ENCODE results near the gene ZNF823. TPM values are rescaled to one million over a fixed set of nuclear protein-coding genes. Genes with fewer than 3 reads are reported as not detected.

Gene ZNF823
- polyA plus RNA-seq, 3 donors from 2014 or later: 1.7 to 5.0 (median 2.4) TPM

DNA sequence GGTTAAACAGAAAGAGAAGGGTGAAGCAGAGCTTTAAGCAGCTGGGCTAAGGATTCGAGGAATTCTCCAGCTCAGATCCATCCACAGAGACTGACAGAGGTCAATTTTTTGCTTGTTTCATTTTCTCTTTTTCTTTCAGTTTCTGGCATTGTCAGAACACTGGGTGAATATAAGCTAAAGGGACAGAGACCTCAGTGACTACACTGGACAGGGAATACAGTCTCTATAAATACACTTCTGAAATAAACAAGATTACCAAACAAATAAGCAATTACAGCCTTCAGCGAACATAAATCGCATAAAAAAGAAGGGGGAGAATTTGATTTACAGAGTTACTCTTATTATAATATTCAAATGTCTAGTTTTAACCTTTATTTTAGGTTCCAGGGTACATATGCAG lies 24.4 kb upstream of the ZNF823 start:
- Mint-ChIP-seq H3K27me3 (ENCODE audit: low read depth in 3 of 3) (peaks cover 5 to 8% (median 8%) of the 10 kb centered on the region in 3 donors), H3K4me1 (peaks cover 13 to 16% of the 10 kb centered on the region in 2 donors), H3K36me3 (peaks cover 0 to 3% (median 0%) of the 10 kb centered on the region in 3 donors), H3K4me3 (no peak overlapping the region), H3K27ac (no peak overlapping the region), H3K9me3 (peaks cover 0 to 9% (median 0%) of the 10 kb centered on the region in 6 donors)
- DNase-seq: no peak

DNA sequence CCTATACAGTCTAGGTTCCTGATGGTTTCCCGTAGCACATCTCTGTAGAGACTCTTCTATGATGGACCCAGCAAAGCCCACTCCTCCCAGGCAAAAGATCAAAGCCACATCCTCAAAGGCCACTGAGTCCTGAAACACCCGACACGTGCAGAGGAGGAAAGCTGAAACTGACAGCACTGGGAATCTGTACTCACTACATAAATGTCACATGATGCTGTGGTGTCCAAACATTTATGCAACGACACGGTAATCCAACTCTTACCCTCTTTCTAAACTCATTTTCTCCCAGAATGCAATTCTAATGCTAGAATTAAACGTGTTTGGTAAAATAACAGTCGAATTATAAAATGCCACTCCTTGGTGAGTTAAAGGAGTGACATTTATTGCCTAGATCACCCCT lies 21.1 kb upstream of the ZNF823 start:
- Mint-ChIP-seq H3K9me3 (peaks cover 0 to 30% (median 14%) of the 10 kb centered on the region in 6 donors), H3K27me3 (ENCODE audit: low read depth in 3 of 3) (peaks cover 1 to 5% (median 2%) of the 10 kb centered on the region in 3 donors), H3K4me1 (no peaks in the 10 kb centered on the region), H3K36me3 (peaks cover 0 to 3% (median 0%) of the 10 kb centered on the region in 3 donors), H3K4me3 (no peak overlapping the region), H3K27ac (no peak overlapping the region)
- no peak for DNase-seq

DNA sequence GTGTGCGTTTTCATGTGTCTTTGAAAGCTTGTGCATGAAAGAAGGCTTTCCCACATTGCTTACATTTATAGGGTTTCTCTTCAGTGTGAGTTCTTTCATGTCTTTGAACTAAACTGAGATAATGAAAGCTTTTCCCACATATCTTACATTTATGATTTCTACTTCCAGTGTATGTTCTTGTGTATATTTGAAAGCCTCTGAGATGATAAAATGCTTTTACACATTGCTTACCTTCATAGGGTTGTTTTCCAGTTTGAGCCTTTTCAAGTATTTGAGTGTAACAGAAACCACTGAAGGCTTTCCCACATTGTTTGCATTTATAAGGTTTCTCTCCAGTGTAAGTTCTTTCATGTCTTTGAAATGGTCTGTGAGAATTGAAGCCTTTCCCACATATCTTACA lies 18.2 kb upstream of the ZNF823 start:
- Mint-ChIP-seq H3K36me3 (peaks cover 0 to 10% (median 7%) of the 10 kb centered on the region in 3 donors), H3K9me3 (peaks cover 9 to 45% (median 26%) of the 10 kb centered on the region in 6 donors), H3K27me3 (ENCODE audit: low read depth in 3 of 3) (peaks cover under 1 to 13% (median 6%) of the 10 kb centered on the region in 3 donors), H3K27ac (no peak overlapping the region), H3K4me3 (no peak overlapping the region), H3K4me1 (no peaks in the 10 kb centered on the region)
- no peak for DNase-seq

DNA sequence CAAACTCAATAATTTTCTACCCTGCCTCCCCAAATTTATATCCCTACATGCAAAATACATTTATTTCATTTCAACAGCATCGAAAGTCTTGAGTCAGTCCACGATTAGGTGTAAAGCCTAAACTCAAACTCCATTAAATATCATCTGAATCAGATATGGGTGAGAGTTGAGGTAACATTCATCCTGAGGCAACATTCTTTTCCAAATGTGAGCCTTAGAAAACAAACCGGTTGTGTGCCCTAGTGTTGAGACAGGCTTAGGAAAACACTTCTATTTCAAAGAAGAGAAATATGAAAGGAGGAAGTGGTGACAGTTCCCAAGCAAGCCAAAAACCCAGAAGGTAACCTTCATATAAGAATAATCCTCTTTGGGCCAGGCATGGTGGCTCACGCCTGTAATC lies 15.9 kb upstream of the ZNF823 start:
- H3K4me3 Mint-ChIP-seq: no peak overlapping the region
- H3K4me1 Mint-ChIP-seq: no peaks in the 10 kb centered on the region
- DNase-seq: no peak
- peaks cover 3 to 22% (median 5%) of the 10 kb centered on the region in 3 donors for H3K27me3 Mint-ChIP-seq (ENCODE audit: low read depth in 3 of 3)
- peaks cover 0 to 14% (median 13%) of the 10 kb centered on the region in 3 donors for H3K36me3 Mint-ChIP-seq
- H3K27ac Mint-ChIP-seq: no peak overlapping the region
- H3K9me3 Mint-ChIP-seq: peaks cover 19 to 62% (median 32%) of the 10 kb centered on the region in 6 donors

DNA sequence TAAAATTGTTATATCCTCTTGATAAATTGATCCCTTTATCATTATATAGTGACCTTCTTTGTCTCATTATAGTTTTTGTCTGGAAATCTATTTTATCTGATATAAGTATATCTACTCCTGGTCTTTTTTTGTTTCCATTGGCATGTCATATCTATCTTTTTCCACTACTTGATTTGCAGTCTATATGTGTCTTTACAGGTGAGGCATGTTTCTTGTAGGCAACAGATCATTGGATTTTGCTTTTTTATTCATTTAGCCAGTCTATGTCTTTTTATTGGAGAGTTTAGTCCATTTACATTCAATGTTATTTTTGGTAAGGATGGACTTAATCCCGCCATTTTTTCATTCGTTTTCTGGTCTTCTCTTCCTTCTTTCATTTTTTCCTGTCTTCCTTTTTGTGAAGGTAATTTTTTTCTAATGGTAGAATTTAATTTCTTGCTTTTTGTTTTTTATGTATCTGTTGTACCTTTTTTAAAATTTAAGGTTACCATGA lies 13.5 kb upstream of the ZNF823 start:
- no peak overlapping the region for H3K27ac Mint-ChIP-seq
- H3K4me3 Mint-ChIP-seq: no peak overlapping the region
- no peaks in the 10 kb centered on the region for H3K4me1 Mint-ChIP-seq
- DNase-seq: no peak
- peaks cover 6 to 26% (median 7%) of the 10 kb centered on the region in 3 donors for H3K27me3 Mint-ChIP-seq (ENCODE audit: low read depth in 3 of 3)
- peaks cover 3 to 18% (median 13%) of the 10 kb centered on the region in 3 donors for H3K36me3 Mint-ChIP-seq
- peaks cover 30 to 77% (median 40%) of the 10 kb centered on the region in 6 donors for H3K9me3 Mint-ChIP-seq

DNA sequence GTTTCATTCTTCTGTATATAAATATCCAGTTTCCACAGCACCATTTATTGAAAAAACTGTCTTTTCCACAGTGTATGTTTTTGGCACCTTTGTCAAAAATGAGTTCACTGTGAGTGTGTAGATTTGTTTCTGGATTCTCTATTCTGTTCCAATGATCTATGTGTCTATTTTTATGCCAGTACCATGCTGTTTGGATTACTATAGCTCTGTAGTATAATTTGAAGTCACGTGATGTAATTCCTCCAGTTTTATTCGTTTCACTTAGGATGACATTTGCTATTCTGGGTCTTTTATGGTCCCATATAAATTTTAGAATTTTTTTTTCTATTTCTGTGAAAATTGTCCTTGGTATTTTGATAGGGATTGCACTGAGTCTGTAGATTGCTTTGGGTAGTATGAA lies 11.0 kb upstream of the ZNF823 start:
- DNase-seq: no peak
- peaks cover 20 to 65% (median 38%) of the 10 kb centered on the region in 6 donors for H3K9me3 Mint-ChIP-seq
- H3K4me1 Mint-ChIP-seq: no peaks in the 10 kb centered on the region
- peaks cover 3 to 25% (median 7%) of the 10 kb centered on the region in 3 donors for H3K27me3 Mint-ChIP-seq (ENCODE audit: low read depth in 3 of 3)
- H3K4me3 Mint-ChIP-seq: no peak overlapping the region
- peaks cover 3 to 21% (median 13%) of the 10 kb centered on the region in 3 donors for H3K36me3 Mint-ChIP-seq
- no peak overlapping the region for H3K27ac Mint-ChIP-seq

DNA sequence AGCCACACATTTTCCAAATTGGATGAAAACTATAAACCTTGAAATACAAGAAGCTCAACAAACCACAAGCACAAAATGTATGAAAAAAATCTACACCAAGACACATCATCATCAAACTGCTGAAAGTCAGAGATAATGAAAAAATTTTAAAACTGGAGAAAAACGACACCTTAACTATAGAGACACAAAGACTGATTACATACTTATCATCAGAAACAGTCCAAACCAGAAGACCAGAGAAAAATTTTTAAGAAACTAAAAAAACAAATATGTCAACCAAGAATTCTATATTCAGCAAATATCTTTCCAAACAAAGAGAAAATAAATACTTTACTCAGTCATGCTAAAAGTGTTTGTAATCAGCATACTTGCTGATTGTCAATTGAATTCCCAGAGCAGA lies 8.5 kb upstream of the ZNF823 start:
- H3K4me3 Mint-ChIP-seq: no peak overlapping the region
- no peak for DNase-seq
- H3K27me3 Mint-ChIP-seq (ENCODE audit: low read depth in 3 of 3): peaks cover 1 to 13% (median 7%) of the 10 kb centered on the region in 3 donors
- peaks cover 3 to 13% (median 9%) of the 10 kb centered on the region in 3 donors for H3K36me3 Mint-ChIP-seq
- H3K4me1 Mint-ChIP-seq: no peaks in the 10 kb centered on the region
- H3K27ac Mint-ChIP-seq: no peak overlapping the region
- peaks cover 12 to 50% (median 30%) of the 10 kb centered on the region in 6 donors for H3K9me3 Mint-ChIP-seq

DNA sequence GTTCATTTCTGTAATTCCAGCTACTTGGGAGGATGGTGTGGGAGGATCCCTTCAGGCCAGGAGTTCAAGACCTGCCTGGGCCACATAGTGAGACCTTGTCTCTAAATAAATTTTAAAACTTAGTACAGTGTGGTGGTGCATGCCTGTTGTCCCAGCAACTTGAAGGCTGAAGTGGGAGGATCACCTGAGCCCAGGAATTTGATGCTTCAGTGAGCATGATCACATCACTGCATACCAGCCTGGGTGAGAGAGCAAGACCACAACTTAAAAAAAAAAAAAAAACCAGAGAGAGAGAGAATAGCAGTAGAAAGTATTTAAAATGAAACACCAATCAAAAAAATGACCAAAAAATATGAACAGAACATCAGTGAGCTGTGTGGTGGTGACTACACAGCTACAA lies 7.1 kb upstream of the ZNF823 start:
- H3K4me1 Mint-ChIP-seq: no peaks in the 10 kb centered on the region
- H3K36me3 Mint-ChIP-seq: peaks cover 0 to 10% (median 3%) of the 10 kb centered on the region in 3 donors
- no peak overlapping the region for H3K27ac Mint-ChIP-seq
- no peak for DNase-seq
- peaks cover 9 to 36% (median 23%) of the 10 kb centered on the region in 6 donors for H3K9me3 Mint-ChIP-seq
- H3K4me3 Mint-ChIP-seq: no peak overlapping the region
- peaks cover 1 to 10% (median 5%) of the 10 kb centered on the region in 3 donors for H3K27me3 Mint-ChIP-seq (ENCODE audit: low read depth in 3 of 3)

DNA sequence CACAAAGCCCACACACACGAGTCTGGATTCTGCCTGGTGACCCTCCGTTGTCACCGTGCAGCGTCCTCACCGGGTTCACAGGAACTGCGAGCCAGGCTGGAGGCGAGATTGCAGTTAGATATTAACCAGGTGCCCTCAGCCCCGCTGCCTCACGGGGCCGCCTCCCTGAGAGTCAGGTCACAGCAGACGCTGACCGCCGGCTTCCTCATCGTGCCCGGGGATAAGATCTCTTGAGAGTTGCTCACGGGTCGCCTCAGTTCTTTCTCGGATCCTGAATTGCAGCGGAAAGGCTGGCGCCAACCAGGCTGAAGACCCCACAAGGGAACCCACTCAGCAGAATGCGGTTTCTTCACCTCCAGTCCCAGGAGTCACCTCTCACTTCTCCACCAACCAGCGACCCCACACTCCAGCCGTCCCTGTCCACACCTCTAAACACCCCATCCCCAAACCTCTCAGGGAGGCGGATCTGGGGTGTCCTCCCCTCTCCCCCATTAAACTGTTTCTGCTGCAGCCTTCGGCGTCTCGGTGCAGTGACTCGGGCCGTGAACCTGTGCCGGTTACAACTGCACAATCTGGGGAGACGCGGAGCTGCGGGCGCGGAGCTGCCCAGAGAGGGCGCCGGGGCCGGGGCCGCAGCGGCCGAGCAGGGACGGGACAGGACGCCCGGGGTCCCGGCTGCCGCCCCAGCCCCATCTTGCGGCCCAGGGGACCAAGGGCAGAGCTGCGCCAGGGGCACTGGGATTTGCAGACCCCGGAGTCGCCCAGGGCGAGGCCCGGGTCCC lies 591 bp downstream of the ZNF823 start:
- Mint-ChIP-seq H3K27me3 (ENCODE audit: low read depth in 3 of 3) (peaks cover 0 to 4% (median 0%) of the 10 kb centered on the region in 3 donors), H3K36me3 (peaks cover 0 to 7% (median 0%) of the 10 kb centered on the region in 3 donors), H3K4me1 (peaks cover 23 to 24% of the 10 kb centered on the region in 2 donors), H3K4me3 (peak overlapping the region; percentile 96 to 99 (median 99)), H3K9me3 (no peaks in the 10 kb centered on the region), H3K27ac (peak overlapping the region; percentile 12 to 90 (median 58))
- peak; percentile 19 to 30 (median 29) for DNase-seq

DNA sequence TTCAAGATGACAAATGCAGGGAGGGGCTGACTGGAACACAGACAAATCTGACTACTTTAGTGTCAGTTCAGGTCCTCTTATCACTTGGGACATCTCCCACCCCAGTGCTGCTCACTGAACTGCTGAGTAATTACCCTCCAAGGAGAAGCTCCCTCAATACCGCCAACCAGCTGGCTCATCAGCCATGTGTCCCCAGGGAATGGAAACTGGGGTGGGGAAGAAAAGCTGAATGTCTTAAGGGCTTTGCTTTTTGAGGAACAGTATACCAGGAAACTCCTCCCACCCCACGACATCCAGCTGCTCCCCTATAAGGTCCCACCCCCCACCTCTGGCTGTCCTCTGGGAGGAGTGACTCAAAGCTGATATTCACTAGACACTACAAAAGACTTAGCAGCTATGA lies 2.0 kb downstream of the ZNF823 start:
- Mint-ChIP-seq H3K4me1 (peaks cover 23 to 24% of the 10 kb centered on the region in 2 donors), H3K27me3 (ENCODE audit: low read depth in 3 of 3) (peaks cover 0 to 4% (median 0%) of the 10 kb centered on the region in 3 donors), H3K4me3 (peak overlapping the region; percentile 89 to 99 (median 93)), H3K36me3 (peaks cover 0 to 7% (median 0%) of the 10 kb centered on the region in 3 donors), H3K27ac (no peak overlapping the region), H3K9me3 (peaks cover 0 to 1% (median 0%) of the 10 kb centered on the region in 6 donors)
- no peak for DNase-seq

DNA sequence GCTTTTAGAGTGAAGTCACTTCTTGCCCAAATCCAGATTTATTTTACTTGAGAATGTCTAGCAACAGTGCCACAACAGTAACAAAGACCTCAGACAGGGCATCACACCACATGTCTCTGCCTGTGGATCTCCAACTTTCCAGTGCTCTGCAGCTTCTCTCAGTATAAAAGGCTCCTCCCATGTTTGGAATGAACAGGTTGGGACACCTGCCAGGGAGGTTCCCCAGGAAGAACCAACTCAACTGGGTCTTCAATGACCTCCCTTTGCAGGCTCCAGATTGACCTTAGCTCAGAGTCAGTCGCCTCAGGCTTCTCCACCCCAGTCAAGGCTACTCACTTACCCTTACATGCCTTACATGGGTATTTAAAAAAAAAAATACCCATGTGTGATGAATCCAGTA lies 3.4 kb downstream of the ZNF823 start:
- no peak overlapping the region for H3K4me3 Mint-ChIP-seq
- peaks cover 4 to 11% (median 5%) of the 10 kb centered on the region in 3 donors for H3K36me3 Mint-ChIP-seq
- H3K9me3 Mint-ChIP-seq: peaks cover 0 to 1% (median 0%) of the 10 kb centered on the region in 6 donors
- H3K27ac Mint-ChIP-seq: no peak overlapping the region
- no peak for DNase-seq
- peaks cover 23 to 24% of the 10 kb centered on the region in 2 donors for H3K4me1 Mint-ChIP-seq
- peaks cover 0 to 4% (median 0%) of the 10 kb centered on the region in 3 donors for H3K27me3 Mint-ChIP-seq (ENCODE audit: low read depth in 3 of 3)

DNA sequence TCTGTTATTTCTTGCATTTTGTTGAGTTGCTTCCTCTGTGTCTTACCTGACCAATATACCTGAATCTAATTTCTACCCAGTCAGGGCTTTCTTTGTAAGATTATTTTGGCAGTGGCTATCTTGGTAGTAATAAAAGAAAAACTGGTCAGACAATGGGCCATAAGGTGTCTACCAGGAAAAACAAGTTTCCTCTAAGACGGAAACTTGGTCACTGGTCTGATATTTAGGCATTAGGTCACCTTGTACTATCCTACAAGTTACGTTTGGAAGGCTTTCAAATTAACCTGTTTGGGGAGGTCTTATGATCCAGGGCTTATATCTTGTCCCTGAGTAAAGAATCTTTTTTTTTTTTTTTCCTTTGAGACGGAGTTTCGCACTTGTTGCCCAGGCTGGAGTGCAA lies 9.2 kb downstream of the ZNF823 start:
- H3K27me3 Mint-ChIP-seq (ENCODE audit: low read depth in 3 of 3): no peaks in the 10 kb centered on the region
- no peak overlapping the region for H3K4me3 Mint-ChIP-seq
- peaks cover 0 to 17% (median 5%) of the 10 kb centered on the region in 6 donors for H3K9me3 Mint-ChIP-seq
- H3K36me3 Mint-ChIP-seq: peaks cover 15 to 36% (median 22%) of the 10 kb centered on the region in 3 donors
- peak overlapping the region in 1 of 6 donors; percentile 6 for H3K27ac Mint-ChIP-seq
- DNase-seq: no peak
- H3K4me1 Mint-ChIP-seq: no peaks in the 10 kb centered on the region

DNA sequence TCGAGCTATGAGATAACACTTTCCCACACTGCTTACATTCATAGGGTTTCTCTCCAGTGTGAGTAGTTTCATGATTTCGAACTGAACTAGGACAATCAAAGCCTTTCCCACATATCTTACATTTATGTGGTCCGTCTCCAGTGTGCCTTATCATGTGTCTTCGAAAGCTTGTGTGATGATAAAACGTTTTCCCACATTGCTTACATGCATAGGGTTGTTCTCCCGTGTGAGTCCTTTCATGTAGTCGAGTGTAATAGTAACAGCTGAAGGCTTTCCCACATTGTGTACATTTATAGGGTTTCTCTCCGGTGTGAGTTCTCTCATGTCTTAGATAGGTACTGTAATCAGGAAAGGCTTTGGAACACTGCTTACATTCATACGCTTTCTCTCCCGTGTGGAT lies 16.3 kb downstream of the ZNF823 start:
- Mint-ChIP-seq H3K27ac (no peak overlapping the region), H3K36me3 (peaks cover 43 to 62% (median 58%) of the 10 kb centered on the region in 3 donors), H3K9me3 (peaks cover 31 to 65% (median 44%) of the 10 kb centered on the region in 6 donors), H3K4me3 (no peak overlapping the region), H3K27me3 (ENCODE audit: low read depth in 3 of 3) (no peaks in the 10 kb centered on the region), H3K4me1 (no peaks in the 10 kb centered on the region)
- no peak for DNase-seq

DNA sequence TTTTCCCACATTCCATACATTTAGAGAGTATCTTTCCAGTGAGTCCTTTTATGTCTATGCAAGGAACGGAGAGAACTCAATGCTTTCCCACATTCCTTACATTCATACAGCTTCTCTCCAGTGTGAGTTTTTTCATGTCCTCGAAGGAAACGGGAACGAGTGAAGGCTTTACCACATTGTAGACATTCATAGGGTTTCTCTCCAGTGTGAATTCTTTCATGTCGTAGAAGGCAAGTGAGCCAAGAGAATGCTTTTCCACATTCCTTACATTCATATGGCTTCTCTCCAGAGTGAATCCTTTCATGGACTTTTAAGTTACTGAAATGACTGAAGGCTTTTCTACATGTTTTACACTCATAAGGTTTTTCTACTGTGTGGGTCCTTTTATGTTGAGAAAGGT lies 17.1 kb downstream of the ZNF823 start:
- H3K36me3 Mint-ChIP-seq: peaks cover 43 to 60% (median 55%) of the 10 kb centered on the region in 3 donors
- no peak for DNase-seq
- H3K27me3 Mint-ChIP-seq (ENCODE audit: low read depth in 3 of 3): no peaks in the 10 kb centered on the region
- no peaks in the 10 kb centered on the region for H3K4me1 Mint-ChIP-seq
- peaks cover 31 to 68% (median 47%) of the 10 kb centered on the region in 6 donors for H3K9me3 Mint-ChIP-seq
- no peak overlapping the region for H3K4me3 Mint-ChIP-seq
- no peak overlapping the region for H3K27ac Mint-ChIP-seq

Data from immature natural killer cell (primary cell).